GM12892 (cell line): ENCODE results near the gene IFNE.
"Not testable (repeated sequence)": the region's sequence is repeated elsewhere in the genome, so short reads cannot be mapped to it uniquely, and the experiment has no call there.

Experiments used
- DNase-seq: peaks from one replicate; pipeline ENCODE4 v3.0.0; 2011; ENCODE audit not compliant: insufficient read length
- FAIRE-seq: peaks from 2 replicates; lab custom pipeline; 2011; peaks lifted over from hg19 to GRCh38; lab: Jason Lieb, UNC
- POLR2A ChIP-seq: IDR thresholded peaks from 2 replicates; pipeline ENCODE4 v1.6.1; 2011; ENCODE audit warnings: low read depth, low read length, control low read depth
- POLR2AphosphoS5 ChIP-seq: IDR thresholded peaks from 2 replicates; pipeline ENCODE4 v1.6.1; 2011; ENCODE audit warnings: low read depth, low read length, control low read depth
- TAF1 ChIP-seq: IDR thresholded peaks from 2 replicates; pipeline ENCODE4 v1.6.1; 2011; ENCODE audit warnings: low read depth, mild to moderate bottlenecking, control low read depth, low read length, borderline replicate concordance

The IFNE gene

DNA sequence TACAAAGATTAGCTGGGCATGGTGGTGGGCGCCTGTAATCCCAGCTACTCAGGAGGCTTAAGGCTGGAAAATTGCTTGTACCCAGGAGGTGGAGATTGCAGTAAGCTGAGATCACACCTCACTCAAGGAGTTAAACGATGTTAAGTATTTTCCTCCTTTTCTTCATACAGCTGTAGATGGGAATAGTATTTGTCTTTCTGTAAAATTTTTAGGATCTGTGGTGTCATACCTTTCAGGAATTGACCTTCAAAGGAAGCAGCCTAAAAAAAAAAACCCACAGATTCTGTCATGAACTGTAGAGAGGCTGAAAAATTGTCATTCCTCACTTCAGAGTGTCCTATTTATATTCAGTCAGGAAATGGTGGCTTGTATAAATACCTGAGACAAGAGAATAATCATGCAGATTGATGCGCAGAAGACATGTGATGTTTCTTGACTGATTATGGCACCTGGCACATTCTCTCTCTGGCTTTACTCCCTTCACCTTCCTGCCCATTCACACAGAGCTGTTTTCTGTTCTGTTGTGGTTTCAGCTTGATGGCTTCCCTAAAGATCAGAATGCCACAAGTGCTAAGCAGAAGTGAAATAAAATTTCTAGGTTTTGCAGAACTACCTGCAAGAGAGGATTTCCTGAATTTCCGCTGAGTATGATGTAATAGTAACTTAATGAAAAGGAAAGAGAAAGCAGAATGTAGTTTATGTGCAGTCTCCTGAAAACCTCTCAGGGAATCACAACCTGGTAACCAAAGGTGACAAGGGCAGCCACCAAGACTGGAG, 38.1 kb downstream of the IFNE start:
- FAIRE-seq (peak; percentile 86), DNase-seq (no peak)
- TF ChIP-seq POLR2A (no peak), TAF1 (no peak), POLR2AphosphoS5 (no peak)

DNA sequence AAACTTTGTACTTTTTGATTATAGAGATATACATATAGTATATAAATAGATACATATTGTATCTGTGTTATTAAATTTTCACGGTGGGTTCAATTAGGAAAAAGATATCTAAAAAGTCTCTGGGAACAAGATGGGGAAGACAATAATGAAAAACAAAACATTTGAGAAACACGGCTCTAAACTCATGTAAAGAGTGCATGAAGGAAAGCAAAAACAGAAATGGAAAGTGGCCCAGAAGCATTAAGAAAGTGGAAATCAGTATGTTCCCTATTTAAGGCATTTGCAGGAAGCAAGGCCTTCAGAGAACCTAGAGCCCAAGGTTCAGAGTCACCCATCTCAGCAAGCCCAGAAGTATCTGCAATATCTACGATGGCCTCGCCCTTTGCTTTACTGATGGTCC, 42.0 kb downstream of the IFNE start, which contains the start of gene IFNA1:
IFNA1 (plus strand) TSS at position 301 of the 400 bp plus-strand sequence; CDS start at position 370, 69 bp downstream.
- DNase-seq (no peak), FAIRE-seq (no peak)
- TF ChIP-seq POLR2A = no peak
- TF ChIP-seq TAF1 = no peak
- TF ChIP-seq POLR2AphosphoS5 = no peak

GRCh38 chr9:21435015-21435383, 47.1 kb downstream of the IFNE start:
- FAIRE-seq, DNase-seq: not testable (repeated sequence)

- FAIRE-seq = peak; percentile 44
- TF ChIP-seq TAF1 (no peak), POLR2A (no peak), POLR2AphosphoS5 (no peak)
These were observed 47.7 kb downstream of the IFNE start for GRCh38 chr9:21434202-21435014.

GRCh38 chr9:21432672-21433425, 49.3 kb downstream of the IFNE start:
- DNase-seq (no peak), FAIRE-seq (peak; percentile 79)
- no peak for TF ChIP-seq POLR2A
- TF ChIP-seq POLR2AphosphoS5 = no peak
- no peak for TF ChIP-seq TAF1

More at GRCh38 chr9:21434202-21435014, 47.7 kb downstream of the IFNE start:
- DNase-seq = no peak
